EL (cell line): ENCODE data around the gene SRCIN1.

ENCODE experiments used
- DNase-seq: peaks from one replicate; pipeline ENCODE4 v3.0.0-alpha.2; 2016

SRCIN1 gene

DNA sequence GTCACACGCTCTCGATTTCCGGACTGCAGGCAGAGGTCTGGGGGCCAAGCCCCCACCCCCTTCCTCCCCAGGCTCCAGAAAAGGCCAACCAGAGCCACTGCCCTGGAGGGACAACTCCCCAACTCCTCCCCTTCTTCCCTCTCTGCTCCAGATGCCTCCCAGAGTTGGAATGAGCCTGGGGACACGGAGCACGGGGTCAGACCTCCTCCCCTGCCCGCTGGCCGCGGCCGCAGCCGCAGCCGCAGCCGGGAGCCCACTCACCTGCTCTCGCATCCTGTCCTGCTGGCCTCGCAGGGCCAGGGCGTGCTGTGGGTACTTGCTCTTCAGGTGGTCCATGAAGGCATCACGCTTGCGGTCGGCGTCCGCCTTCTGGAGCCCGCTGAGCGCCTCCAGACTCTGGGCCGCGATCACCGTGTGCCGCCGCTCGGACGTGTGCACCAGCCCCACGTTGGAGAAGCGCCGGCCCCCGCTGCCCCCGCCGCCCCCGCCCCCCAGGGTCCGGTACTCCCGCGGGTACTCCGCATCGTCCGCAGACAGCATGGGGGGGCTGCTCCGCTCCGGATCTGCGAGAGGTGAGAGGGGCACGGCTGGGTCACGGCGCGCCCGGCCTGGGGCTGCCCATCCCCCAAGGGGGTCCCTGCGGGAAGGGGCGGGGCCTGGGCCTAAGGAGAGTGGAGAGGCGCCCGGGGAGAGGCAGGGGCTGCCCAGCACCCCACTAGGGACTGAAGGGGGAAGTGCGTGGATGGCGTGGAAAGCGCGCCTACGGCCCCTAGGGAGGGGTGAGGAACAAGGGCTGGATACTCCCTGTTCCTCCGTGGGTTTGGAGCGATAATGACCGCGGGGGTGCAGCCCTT is 27.3 kb downstream of the SRCIN1 start:
- peak; percentile 66 for DNase-seq

DNA sequence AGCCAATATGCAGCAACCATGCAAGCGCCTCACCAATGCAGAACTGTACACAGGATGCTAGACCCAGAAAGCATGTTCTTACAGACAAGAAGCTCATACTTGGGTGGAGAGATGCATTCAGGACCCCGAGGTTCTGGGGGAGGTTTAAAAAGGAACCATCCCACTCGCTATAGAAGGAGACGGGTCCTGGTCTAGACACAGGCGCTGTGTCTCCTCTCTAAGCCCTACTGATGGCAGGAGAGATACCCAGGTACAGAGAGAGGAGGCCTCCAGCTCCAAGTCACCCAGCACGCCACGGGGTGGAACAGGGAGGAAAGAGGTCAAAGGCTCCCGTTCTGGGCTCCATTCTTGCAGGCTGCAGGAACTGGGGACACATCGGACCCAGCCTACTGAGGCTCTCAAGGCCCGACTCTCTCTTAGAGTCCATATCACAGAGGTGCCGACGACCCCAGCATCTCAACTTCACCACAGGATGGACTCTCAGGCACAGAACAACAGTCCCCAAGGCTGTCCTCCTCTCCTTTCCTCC is 28.0 kb downstream of the SRCIN1 start:
- DNase-seq: no peak

DNA sequence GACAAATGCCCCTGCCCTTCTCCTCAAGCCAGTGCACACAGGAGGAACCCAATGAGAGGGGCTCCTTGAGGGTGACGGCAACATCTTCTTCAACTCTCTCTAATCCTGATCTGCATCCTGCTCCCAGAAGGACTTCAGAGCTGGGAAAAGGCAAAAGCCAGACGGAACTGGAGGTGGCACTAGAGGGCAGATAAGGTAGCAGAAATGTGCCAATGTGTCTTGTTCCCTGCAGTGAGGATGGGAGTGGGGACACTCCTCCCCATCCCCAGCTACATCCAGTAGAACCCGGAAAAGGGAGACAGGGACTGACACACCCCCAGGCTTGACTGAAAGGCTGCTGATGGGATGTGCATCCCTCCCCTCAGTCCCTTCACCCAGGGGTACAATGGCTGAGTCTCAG is 28.5 kb downstream of the SRCIN1 start:
- DNase-seq: no peak

DNA sequence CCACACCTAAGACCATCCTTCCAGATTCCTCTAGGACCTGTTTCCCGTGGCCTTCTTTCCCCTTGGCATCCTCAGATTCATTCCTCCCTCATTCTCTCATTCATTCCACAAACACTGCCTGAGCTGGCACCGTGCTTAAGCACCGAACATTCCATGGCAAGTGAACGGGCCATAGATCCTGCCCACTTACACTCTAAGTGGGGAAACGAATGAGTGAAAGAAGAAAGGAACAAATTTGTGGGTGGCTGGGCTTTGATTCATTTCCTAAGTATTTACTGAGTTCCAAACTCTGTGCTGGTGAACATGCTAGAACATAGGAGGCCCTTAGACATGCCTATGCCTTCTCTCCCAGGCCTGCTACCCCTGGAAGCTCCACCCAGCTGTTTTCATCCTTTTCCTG is 30.0 kb downstream of the SRCIN1 start:
- no peak for DNase-seq

DNA sequence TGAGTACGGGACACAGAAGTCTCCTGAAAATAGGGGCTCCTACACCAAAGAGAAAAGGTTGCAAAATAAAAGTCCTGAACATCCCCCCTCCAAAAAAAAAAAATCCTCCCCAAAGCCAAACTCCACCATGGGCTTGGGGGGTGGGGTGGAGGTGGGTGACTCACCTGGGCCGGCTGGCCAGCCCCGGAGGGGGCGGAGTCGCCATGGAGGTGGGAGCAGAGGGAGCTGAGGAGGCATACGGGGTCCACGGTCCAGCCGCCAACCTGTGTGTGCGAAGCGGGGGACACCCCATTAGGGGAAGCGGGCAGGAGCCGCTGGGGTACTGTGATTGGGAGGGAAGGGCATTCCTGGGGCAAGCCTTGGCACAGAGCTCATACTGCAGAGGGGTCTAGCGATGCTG is 31.0 kb downstream of the SRCIN1 start:
- no peak for DNase-seq

DNA sequence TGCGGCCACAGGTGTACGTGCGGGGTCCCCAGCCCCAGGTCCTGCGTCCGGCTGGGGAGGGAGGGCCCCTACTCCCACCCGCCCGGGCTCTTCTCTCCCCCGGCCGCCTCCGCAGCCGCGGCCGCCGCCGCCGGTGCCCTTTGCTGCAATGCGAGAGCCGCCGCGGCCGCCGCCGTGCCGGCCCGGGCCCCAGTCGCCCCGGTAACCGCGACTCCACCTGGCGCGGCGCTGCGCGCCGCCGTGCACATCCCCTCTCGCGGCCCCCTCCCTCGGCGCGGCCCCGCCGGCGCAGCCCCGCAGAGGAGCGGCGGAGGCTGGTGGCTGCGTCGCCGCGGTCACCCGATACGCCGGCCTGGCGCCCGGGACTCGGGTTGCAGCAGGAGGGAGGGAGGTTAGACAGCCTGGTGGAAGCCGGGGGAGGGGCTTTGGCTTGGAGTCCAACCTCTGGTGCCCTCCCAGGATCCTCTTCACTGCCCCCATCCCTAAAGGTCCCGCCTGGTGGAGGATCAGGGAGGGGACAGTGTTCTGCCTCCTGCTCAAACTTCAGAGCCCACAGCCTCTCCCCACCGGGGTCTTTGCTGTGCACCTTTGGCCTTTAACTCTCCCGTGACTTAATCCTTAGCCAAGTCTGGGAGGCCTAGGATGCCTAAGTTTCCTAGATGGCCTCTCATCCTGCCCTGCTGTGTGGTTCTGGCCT is 32.9 kb downstream of the SRCIN1 start:
- DNase-seq: no peak

DNA sequence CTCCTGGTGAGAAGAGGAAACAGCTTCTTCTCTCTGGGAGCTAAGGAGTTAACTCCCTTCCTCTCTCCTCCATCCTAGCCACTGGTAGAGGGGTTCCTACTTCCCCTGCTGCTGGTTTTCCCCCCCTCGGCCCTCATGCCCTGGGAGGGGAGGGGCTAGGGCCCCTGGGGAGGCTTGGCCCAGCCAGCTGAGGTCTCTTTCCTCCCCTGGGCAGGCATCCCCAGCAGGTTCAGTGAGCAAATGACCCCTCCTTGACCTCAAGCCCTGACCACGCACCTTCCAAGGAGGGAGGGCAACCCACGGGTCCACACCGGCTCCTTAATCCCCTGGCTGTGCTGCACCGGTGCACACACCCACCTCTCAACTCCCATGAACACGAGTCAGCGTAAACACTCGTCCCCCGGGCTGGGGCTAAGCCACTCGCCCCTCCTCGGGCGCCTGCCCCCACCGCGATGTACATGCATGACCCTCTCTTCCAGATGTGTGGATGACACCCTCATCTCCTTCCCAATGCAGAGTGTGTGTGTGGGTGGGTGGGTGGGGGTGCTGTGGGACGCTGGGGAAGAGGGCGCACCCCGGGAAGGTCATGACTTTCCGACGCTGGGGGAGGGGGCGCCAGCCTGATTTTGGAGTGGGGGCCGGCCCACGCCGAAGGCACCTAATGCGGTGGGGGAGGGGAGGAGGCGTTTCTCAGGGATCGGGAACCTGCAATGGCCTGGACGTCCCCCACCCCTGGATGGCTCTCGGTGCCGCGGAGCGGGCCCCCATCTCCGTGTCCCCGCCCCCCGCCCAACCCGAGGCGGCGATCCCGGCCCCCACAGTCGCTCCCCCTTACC is 33.7 kb downstream of the SRCIN1 start:
- DNase-seq: no peak

DNA sequence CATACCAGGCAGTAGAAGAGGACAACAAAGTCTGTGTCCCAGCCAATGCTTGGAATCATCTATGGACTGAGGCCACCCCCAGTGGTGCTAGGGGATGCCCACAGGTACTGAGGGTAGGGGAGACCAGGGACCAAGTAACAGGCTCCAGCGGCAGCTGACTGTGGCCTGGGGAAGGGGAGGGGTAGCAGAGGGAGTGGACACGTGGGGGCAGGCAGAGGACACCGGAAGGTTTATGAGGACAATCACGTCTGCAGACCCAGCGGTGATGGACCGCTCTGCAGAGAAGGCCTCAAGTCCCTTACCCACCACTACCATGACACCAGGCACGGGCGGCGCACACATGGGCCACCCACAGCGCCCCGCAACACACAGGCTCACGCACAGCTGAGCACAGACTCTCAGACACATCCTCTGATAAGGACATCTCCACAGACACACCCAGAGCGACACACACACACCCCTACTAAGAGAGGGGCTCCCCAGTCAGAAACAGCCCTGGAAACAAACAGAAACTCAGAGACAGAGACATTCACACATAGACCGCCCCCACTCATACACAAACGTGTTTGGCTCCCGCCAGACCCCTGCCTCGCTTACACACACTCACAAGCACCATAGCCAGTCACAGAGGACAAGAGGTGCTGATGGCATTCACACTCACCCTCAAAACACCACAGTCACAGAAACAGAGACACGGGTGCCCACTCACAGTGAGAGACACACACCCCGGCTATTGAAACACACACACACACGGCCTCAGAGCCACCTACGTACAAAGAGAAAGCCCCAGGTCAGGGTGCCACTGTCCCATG is 35.8 kb downstream of the SRCIN1 start:
- no peak for DNase-seq

DNA sequence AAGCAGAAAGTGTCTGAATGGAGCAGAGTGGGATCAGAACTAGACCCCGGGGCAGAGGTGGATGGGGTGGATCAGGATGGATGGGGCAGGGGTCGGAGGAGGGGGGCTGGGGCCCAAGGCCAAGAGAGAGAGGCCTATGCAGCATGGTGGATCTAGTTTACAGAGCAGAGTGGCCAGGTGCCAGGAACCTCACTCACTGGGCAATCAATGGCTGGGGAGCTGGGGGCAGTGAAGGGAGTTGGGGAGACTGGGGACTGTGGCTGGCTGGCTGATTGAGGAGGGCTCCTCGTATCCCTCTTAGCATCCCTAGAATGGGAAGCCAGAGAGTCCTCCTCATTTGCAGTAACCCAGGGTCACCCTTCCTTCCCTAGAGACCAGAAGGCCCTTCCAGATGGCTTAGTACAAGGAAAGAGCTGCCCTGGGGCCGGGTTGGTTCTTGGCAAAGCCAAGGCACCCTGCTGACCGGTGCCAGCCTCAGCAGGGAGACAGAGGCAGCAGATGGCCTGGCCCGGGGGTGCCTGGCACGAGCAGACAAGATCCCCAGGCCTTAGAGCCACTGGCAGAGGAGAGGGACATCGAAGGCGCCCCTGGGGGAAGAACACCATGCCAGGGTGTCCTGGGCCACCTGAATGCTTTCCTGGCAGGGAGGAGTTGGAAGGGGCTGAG is 36.8 kb downstream of the SRCIN1 start:
- no peak for DNase-seq

DNA sequence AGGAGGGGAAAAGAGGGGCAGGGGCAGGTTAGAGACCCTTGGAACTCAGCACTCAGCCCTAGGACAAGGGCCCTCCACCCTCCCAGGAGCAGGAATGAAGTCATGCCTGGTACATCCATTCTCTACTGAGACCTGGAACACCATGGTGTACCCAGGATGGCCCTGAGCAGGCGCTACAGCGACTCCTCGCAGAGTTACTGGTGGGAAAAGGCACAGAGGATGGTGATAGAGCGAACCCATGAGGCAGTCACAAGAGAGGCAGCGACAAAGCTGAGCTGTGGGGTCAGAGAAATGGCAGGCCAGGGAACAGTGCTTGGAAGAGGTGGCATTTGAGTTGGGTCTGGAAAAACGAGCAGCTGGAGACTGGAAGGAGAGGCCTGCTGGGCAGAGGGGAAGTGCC is 37.5 kb downstream of the SRCIN1 start:
- DNase-seq: no peak

DNA sequence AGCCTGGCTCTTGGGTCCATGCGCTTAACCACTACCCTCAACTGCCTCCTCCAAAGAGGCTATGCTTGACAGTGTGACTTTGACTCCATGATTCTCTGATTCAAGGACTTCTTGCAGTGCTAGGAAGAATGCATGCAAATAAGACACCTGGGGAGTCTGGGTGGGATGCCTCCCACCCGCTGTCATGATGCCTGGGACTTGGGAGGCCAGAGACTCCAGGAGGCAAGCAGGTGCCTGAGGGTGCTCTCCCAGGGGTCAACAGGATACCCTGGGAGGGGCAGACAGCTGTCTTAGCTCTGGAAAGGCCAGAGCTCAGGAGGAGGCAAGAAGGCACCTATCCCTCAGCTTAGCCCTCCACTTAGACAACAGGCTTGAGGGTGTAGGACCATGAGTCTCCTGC is 38.4 kb downstream of the SRCIN1 start:
- DNase-seq: no peak

DNA sequence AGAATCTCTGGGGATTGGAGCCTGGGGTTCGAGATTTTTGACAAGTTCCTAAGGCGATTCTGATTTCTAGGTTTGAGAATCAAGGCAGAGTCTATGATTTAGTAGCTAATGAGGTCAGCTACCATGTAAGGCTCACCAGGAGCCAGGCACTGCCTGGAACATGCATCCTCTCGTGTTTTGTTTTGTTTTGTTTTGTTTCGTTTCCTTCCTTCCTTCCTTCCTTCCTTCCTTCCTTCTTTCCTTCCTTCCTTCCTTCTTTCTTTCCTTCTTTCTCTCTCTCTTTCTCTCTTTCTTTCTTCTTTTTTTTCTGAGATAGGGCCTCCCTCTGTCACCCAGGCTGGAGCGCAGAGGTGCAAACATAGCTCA is 39.1 kb downstream of the SRCIN1 start:
- no peak for DNase-seq

DNA sequence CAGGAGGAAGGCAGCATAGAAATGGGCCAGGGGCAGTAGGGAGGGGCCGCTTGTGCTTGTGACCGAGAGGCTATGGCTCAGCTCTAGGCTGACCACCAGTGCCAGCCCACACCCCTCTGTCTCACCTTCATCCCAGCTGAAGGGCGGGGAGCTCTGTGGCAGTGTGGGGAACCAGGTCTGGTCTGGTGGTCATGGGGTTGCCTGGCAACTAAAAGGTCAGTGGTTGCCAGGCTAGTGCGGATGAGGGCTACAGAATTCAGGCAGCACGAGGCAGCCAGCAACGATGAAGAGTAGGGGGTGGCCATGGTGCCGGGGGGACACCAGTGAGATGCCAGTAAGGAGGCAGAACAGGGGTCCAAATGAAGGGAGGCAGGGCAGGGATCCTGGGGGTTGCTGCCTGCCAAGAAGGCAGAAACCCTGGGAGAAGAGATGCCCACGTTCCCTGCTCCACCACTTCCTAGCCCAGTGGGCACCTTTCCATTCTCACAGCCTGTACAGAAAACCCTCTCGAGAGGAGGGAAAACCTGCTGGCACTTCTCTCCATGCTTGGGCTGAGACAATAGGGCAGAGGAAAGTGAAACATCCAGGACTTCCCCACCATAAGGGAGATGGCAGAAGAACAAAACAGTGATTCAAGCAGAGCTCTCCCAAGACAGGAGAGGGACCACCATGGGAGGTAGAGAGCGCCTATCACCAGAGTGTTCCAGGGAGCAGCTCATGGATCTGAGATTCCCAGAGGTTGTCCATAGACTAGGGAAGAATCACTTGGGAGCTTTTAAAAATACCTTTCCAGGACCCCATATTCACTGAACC is 39.7 kb downstream of the SRCIN1 start:
- DNase-seq: no peak

DNA sequence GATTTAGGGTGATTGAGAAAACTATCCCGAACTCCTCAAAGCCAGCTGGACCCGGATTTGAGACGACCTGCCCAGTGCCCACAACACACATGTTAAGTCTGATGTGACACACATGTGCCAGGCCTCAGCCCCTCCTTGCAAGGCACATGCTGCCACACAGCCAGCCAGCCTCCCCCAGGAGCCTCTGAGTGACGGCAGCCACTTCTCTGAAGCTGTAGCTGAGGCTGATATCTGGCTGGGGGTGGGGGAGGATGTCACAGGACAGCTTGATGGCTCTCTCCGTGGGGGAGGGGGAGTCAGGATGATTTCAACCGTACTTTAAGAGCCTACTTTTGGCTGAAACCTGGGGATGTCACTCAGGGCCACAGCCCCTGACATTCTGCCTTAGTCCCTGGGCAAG is 40.9 kb downstream of the SRCIN1 start:
- no peak for DNase-seq

DNA sequence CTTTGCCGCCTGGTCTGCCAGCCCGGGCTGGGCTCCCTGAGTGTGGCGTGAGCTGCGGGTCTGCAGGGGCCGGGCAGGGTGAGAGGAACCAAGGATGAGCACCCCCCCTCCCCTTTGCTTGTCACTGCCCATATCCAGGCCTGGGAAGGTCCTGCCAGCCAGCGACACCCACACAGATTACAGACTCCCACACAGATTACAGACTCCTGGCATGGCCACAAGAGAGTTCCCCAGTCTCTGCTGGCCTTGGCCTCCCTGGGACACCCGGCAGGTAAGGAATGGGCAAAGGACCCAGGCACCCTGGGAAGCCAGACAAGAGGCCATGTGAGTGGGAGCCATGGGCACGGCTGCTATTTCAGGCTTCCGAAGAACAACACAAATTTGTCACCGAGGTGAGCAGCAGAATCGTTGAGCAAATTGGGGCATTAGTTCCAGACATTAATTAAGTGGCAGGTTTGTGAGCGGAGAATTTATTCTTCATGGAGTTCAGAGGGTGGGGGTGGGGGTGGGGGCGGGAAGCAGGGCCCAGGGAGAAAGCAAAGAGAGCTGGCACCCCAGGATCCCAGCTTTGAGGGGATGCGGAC is 41.4 kb downstream of the SRCIN1 start:
- DNase-seq: no peak

DNA sequence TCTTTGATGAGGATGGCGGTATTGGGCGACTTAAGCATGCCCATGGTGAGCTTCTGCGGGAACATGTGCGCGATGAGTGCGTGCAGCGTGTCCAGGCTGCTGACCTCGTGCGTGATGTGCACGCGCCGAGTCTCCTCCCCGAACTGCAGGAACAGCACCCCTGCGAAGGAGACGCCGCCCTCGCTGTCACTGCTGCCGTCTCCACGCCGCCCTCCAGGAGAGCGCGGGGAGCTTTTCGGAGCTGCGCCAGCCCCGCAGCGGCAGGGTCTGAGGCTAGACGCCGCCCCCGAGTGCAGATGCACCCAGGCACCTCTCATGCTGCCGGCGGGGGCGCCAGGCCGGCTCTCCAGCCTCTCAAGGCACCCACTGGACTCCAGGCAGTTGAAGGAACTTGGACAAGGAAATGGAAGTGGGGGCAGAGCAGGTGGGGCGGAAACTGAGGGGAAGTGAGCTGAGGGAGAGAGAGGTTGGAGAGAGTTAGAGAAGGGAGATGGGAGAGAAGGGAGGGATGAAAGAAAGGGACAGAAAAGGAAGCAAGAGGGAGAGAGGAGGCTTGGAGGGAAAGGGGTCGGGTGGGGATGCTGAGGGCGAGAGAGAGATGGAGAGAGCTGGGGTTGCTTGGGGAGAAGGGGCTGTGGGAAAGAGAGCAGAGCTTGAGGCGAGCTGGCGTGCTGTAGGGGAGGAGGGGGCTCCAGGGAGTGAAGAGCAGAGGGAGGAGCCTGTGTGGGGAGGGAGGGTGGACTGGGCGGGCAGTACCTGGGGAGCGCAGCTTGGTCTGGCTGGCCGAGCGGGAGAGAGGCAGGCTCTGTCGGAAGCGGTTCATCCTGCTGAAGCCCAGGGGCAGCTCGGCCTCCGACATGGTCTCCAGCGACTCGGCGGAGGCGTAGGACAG is 42.1 kb downstream of the SRCIN1 start:
- no peak for DNase-seq

DNA sequence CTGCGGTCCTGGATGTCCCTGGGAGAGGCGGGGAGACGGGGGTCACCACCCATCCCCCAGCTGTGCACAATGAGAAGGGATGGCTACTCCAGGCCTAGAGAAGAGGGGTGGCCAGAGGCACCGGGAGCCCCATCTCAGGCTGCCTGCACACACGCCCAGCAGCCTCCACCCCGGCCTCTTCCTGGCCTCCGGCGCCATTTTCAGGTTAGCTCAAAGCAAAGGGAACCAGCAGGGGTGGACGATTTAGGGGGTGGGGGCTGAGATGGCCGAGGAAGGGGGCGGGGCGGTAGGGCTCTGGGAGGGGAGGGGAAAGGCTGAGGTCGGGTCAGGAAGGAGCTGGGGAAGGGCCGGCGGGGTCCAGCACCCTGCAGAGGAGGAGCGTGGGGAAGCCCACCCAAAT is 42.8 kb downstream of the SRCIN1 start:
- no peak for DNase-seq

DNA sequence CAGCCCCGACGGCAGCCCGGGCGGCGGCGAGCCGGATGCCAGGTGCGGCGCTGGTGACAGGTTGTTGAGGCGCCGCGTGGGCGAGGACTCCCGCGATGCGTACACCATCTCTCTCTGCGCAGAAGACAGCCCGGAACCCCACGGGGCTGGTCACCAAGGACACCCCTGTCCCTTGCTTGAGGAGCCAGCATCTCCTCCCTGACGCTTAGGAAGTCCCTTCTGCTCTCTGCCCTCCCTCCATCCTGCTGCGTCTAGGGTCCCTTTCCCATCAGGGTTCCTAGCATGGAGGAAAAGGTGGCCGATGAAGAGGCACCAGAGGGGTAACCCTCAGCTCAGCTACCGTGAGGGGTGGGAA is 43.6 kb downstream of the SRCIN1 start:
- DNase-seq: no peak

DNA sequence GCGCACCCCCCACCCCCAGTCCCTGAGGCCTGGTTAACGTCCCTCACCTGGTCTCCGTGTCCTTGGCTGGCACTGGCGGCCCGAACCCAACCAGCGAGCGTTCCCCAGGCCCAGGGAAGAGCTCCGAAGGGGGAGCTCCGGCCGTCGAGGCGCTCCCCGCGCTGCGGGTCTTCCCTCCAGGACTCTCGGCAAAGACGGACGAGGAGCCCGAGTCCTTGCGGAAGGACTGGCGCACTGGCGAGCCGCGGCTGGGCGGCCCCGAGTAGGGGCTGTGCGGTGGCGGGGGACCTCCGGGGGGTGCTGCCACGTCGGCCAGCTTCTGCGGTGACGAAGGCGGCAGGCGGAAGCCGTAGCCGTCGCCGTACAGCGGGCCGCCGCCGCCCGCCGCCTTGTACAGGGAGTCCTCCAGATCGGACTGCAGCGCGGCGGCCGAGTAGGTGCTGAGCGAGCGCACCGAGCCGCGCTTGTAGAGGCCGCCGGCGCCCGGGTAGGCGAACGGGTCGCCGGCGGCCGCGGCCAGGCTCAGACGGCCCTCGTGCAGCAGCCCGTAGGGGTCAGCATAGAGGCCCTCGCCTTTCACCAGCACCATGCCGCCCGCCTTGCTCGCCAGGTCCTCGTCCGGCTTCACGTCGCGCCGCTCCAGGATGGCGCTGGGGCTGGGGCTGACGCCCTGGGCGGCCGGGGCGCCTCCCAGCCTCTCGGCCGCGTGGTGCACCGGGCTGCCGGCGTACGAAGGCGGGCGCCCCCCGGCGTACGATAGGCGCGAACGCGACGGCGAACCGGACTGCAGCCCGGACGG is 44.1 kb downstream of the SRCIN1 start:
- no peak for DNase-seq
